Natural killer cell treated with Interleukin-12 subunit alpha and Interleukin-12 subunit beta and Interleukin-15 and Interleukin-18, amount 100 ng/mL, for 72 hours (primary cell): ENCODE data around the gene IGFBP3. TPM values are rescaled to one million over a fixed set of nuclear protein-coding genes. Genes with fewer than 3 reads are reported as not detected.

Experiments
- ATAC-seq, 2 donors: fragments of 150-1000 bp; cut with Tn5 transposase in 1 of 2; sonication (Bioruptor Pico), chemical (Tn5 transposase) in 1 of 2; 2 replicates each; pipeline ENCODE4 v1.10.0; 2021
- DNase-seq: peaks from one replicate; pipeline ENCODE4 v3.0.0; 2022; ENCODE audit warnings: low spot score
- H3K27ac Mint-ChIP-seq, 2 donors: 1 replicate in 1 of 2; 2 replicates in 1 of 2; pipeline ENCODE4 v1.8.0; 2022; ENCODE audit warnings: mixed read lengths in 2 of 2, mild to moderate bottlenecking in 1 of 2, moderate library complexity in 1 of 2
- H3K27me3 Mint-ChIP-seq, 2 donors: 1 replicate in 1 of 2; 2 replicates in 1 of 2; pipeline ENCODE4 v1.8.0; 2022; ENCODE audit warnings: mixed read lengths in 2 of 2
- H3K36me3 Mint-ChIP-seq: one replicate; pipeline ENCODE4 v1.8.0; 2022; ENCODE audit warnings: mixed read lengths
- H3K4me1 Mint-ChIP-seq, 2 donors: 1 replicate in 1 of 2; 2 replicates in 1 of 2; pipeline ENCODE4 v1.8.0; 2022; ENCODE audit warnings: low read depth in 2 of 2, mixed read lengths in 2 of 2, mild to moderate bottlenecking in 1 of 2
- H3K4me3 Mint-ChIP-seq: one replicate; pipeline ENCODE4 v1.8.0; 2022; ENCODE audit warnings: mixed read lengths
- H3K9me3 Mint-ChIP-seq: 2 replicates; pipeline ENCODE4 v1.8.0; 2022; ENCODE audit warnings: mixed read lengths
- total RNA-seq, 2 donors: library from RNA; stranded (reverse); gene quantifications; one replicate each; pipeline ENCODE4 v1.2.3, GENCODE V29; 2022

IGFBP3 gene
- total RNA-seq, 2 donors from 2014 or later: 1.7 TPM; not detected in 1

DNA sequence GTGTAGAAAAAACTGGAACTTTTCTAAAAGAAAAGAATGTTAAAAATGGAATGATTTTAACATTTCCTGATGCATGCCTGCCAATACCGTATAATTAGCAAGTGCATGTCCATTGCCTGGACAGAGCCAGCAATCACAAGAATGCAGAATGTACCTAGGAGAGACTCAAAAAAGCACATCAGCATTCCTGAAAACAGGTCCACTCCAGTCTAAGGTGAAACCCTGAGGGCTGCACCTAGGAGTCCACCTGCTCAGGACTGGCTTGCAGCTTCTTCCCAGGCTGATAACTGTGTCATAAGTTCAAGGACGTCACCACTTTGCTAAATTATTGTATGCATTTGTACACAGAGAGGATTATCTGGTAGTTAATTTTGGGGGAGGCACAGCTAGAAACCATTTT, 53.6 kb downstream of the IGFBP3 start:
- Mint-ChIP-seq H3K4me1 (no peaks in the 10 kb centered on the region), H3K36me3 (no peaks in the 10 kb centered on the region), H3K27ac (no peak overlapping the region), H3K27me3 (peaks cover 15 to 26% of the 10 kb centered on the region in 2 donors), H3K4me3 (no peak overlapping the region), H3K9me3 (no peaks in the 10 kb centered on the region)
- no peak for ATAC-seq
- DNase-seq: no peak

DNA sequence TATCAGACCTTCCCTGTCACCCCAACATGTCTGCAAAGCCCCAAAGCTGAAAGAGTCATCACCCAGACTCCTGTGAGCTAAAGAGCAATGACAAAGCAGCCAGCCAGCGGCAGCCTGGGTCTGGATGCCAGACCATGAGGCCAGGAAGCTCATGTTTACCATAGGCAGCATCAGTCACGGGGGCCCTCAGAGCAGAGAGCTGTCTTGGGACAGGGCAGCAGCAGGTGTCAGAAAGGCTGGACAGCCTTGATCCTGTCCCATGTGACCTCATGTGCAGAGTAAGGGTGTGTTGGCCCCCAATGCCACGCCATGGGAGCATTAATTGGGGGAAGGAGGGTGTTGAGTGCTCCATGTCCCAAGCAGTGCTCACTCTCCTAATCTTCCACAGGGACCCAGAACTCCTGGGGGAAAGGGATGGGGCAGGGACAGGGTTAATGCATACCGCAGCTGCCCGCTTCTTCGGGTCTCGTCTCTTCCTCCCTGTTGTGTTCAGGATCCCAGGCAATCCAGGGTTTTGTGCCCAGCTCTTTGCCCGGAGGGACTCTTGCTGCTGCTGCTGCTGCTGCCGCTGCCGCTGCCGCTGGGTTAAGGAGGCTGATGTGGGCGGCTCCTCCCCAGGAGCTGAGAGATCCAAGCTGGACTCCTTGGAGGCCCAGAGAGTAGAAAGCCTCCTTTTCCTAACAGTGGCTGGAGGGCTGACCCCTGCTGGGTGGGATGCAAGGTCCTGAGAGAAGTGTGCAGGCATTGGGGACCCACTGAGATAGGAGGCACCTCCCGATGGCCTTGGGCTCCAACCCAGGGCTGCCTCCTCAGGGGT, 55.3 kb downstream of the IGFBP3 start:
- Mint-ChIP-seq H3K4me3 (no peak overlapping the region), H3K27me3 (peaks cover 17 to 26% of the 10 kb centered on the region in 2 donors), H3K27ac (no peak overlapping the region), H3K9me3 (no peaks in the 10 kb centered on the region), H3K36me3 (no peaks in the 10 kb centered on the region), H3K4me1 (no peaks in the 10 kb centered on the region)
- DNase-seq: no peak
- no peak for ATAC-seq

DNA sequence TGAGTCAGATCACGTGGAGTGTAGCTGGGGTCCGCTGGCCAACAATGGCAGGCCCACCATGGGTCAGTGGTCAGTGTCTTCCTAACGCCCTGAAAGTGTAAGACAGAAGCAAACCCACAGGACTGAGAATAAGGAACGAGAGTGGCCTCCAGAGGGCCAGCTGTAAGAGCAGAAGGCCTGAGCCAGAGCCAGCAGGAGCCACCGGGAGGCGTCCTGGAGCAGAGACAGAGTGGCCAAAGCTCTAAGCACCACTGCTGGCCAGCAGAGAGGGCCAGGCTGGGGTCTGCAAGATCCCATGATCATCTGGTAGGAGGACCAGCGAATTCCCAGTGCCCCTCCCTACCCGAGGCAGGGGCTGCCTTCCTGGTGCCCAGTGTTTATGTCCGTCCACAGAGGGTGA, 57.4 kb downstream of the IGFBP3 start:
- ATAC-seq (no peak), DNase-seq (no peak)
- H3K36me3 Mint-ChIP-seq: no peaks in the 10 kb centered on the region
- no peaks in the 10 kb centered on the region for H3K4me1 Mint-ChIP-seq
- no peaks in the 10 kb centered on the region for H3K9me3 Mint-ChIP-seq
- no peak overlapping the region for H3K4me3 Mint-ChIP-seq
- peaks cover 13 to 33% of the 10 kb centered on the region in 2 donors for H3K27me3 Mint-ChIP-seq
- no peak overlapping the region for H3K27ac Mint-ChIP-seq

Other genes starting within 250 kb of the IGFBP3 start
- gene CCDC201, start 48.2 kb downstream of the IGFBP3 start, total RNA-seq: not detected
- gene IGFBP1, start 32.8 kb downstream of the IGFBP3 start, total RNA-seq: not detected